ENCODE results near the gene SAFB. TPM values are rescaled to one million over a fixed set of nuclear protein-coding genes. Genes with fewer than 3 reads are reported as not detected.

SAFB gene
- total and polyA plus RNA-seq, 2 of the 4 experiments (the other 2 are of a cell fraction): 18.5 to 41.2 TPM

DNA sequence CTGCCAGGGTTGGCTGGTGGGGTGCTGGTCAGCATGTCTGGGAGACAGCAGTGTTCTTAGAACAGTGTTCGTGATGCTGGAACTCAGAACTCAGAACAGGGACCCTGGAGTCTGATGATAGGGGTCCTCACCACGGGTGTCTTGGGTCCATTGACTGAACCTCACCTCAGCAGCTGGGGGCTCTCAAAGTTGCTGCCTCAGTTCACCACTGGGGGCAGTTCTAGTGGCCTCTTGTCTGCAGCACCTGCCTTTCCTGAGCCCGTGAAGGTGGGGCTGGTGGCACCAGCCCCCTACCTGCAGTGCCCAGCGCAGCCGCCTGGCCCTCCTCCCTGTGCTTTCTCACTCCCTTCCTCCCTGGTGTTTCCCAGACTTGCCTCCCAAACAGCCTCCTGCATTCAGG lies 28.5 kb downstream of the SAFB start:
- Histone ChIP-seq H4K20me1 (ENCODE audit: insufficient read depth, low read length) (peaks cover 12% of the 10 kb centered on the region), H3K9me1 (ENCODE audit: insufficient read depth, low read length) (peaks cover 10% of the 10 kb centered on the region; the same call in 1 of the 2 replicates), H3K18ac (ENCODE audit: low read depth, low read length) (no peak overlapping the region), H2BK15ac (ENCODE audit: low read depth, low read length) (no peak overlapping the region), H3K23ac (ENCODE audit: low read depth, low read length) (no peak overlapping the region), H2AFZ (replicated peaks; ENCODE audit: low read length, poor library complexity) (no peak overlapping the region), H2BK5ac (ENCODE audit: low read depth, low read length, poor library complexity, severe bottlenecking) (no peak overlapping the region), H2AK5ac (ENCODE audit: low read depth, low read length) (no peak overlapping the region), H3K4me1 (ENCODE audit: control insufficient read depth, insufficient read depth, low read length) (no peaks in the 10 kb centered on the region), H2BK20ac (ENCODE audit: low read depth, low read length) (no peak overlapping the region), H3K4me2 (ENCODE audit: low read depth, low read length) (no peak overlapping the region), H3K14ac (replicated peaks; ENCODE audit: low read depth, low read length) (no peak overlapping the region), H3K56ac (ENCODE audit: extremely low read depth, insufficient read depth, low read length) (no peak overlapping the region), H3K4ac (ENCODE audit: low read depth, low read length) (no peak overlapping the region), H3K79me1 (ENCODE audit: low read depth in 1 of 2, low read length in 2 of 2) (peaks cover 34 to 54% of the 10 kb centered on the region in 2 experiments), H4K91ac (ENCODE audit: insufficient read depth, low read depth, low read length) (no peak overlapping the region), H4K5ac (ENCODE audit: low read depth, low read length) (no peak overlapping the region), H3K27ac (ENCODE audit: insufficient read depth, low read length) (no peak overlapping the region), H3K9ac (ENCODE audit: low read depth, low read length) (no peak overlapping the region), H3K9me3 (ENCODE audit: control insufficient read depth, insufficient read depth, low read length) (no peaks in the 10 kb centered on the region), H4K8ac (ENCODE audit: low read depth in 2 of 2, low read length in 2 of 2) (no peak overlapping the region), H2BK120ac (ENCODE audit: low read depth, low read length) (no peak overlapping the region), H2AK9ac (replicated peaks; ENCODE audit: low read depth, low read length, poor library complexity) (no peak overlapping the region), H3K4me3 (ENCODE audit: insufficient read depth, low read depth, low read length) (no peak overlapping the region), H3K36me3 (ENCODE audit: control insufficient read depth, insufficient read depth, low read length) (peaks cover 69% of the 10 kb centered on the region), H3K27me3 (ENCODE audit: control insufficient read depth, insufficient read depth, low read length) (no peaks in the 10 kb centered on the region)
- TF ChIP-seq, protein P1, sequence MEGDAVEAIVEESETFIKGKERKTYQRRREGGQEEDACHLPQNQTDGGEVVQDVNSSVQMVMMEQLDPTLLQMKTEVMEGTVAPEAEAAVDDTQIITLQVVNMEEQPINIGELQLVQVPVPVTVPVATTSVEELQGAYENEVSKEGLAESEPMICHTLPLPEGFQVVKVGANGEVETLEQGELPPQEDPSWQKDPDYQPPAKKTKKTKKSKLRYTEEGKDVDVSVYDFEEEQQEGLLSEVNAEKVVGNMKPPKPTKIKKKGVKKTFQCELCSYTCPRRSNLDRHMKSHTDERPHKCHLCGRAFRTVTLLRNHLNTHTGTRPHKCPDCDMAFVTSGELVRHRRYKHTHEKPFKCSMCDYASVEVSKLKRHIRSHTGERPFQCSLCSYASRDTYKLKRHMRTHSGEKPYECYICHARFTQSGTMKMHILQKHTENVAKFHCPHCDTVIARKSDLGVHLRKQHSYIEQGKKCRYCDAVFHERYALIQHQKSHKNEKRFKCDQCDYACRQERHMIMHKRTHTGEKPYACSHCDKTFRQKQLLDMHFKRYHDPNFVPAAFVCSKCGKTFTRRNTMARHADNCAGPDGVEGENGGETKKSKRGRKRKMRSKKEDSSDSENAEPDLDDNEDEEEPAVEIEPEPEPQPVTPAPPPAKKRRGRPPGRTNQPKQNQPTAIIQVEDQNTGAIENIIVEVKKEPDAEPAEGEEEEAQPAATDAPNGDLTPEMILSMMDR (conservative IDR thresholded peaks at IDR 0.05; ENCODE audit: low read depth, low read length): no peak
- TF ChIP-seq CHD1 (IDR thresholded peaks at IDR 0.05; ENCODE audit: low read depth, low read length) (no peak), RFX5 (IDR thresholded peaks at IDR 0.05; ENCODE audit: low read depth, low read length) (no peak), MAZ (IDR thresholded peaks at IDR 0.05; ENCODE audit: borderline replicate concordance, low read depth, low read length) (no peak), USF2 (IDR thresholded peaks at IDR 0.05; ENCODE audit: low read depth, low read length) (no peak), NFE2L2 (IDR thresholded peaks at IDR 0.05; ENCODE audit: low read depth, low read length) (no peak), POLR2A (IDR thresholded peaks at IDR 0.05; ENCODE audit: low read depth, low read length) (no peak), RCOR1 (IDR thresholded peaks at IDR 0.05; ENCODE audit: insufficient replicate concordance, low read length) (no peak), BHLHE40 (IDR thresholded peaks at IDR 0.05; ENCODE audit: low read depth, low read length) (no peak), RAD21 (IDR thresholded peaks at IDR 0.05; ENCODE audit: low read length) (no peak), MAFK (IDR thresholded peaks at IDR 0.05; ENCODE audit: low read depth, low read length) (no peak), FOS (IDR thresholded peaks at IDR 0.05; ENCODE audit: low read depth, low read length) (no peak), SMC3 (IDR thresholded peaks at IDR 0.05; ENCODE audit: low read depth, low read length) (no peak), CEBPB (IDR thresholded peaks at IDR 0.05; ENCODE audit: low read depth, low read length) (no peak), MXI1 (IDR thresholded peaks at IDR 0.05; ENCODE audit: borderline replicate concordance, low read depth, low read length) (no peak)
- TF ChIP-seq, protein P2, sequence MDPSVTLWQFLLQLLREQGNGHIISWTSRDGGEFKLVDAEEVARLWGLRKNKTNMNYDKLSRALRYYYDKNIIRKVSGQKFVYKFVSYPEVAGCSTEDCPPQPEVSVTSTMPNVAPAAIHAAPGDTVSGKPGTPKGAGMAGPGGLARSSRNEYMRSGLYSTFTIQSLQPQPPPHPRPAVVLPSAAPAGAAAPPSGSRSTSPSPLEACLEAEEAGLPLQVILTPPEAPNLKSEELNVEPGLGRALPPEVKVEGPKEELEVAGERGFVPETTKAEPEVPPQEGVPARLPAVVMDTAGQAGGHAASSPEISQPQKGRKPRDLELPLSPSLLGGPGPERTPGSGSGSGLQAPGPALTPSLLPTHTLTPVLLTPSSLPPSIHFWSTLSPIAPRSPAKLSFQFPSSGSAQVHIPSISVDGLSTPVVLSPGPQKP (IDR thresholded peaks at IDR 0.05; ENCODE audit: borderline replicate concordance, low read depth, low read length): no peak
- ChIA-PET POLR2A (ENCODE audit: unreplicated experiment) (no interaction called here), CTCF (no interaction called here)
- WGBS, 2 experiments (ENCODE audit: extremely low coverage in 2 of 2, insufficient read length in 1 of 2): 86% methylated on average over 1 of the region's 5 CpGs; no CpG with 5 or more reads in 1 of the 2 experiments
- dilution Hi-C loops (cut with HindIII; ENCODE audit: low sequenced_read_pairs, unreplicated experiment): no loop called here
- ATAC-seq (ENCODE audit: low read depth) (no peak), DNase-seq (no peak)
- in situ Hi-C loops (cut with MboI; ENCODE audit: low sequenced_read_pairs): no loop called here
- intact Hi-C loops (cut with micrococcal nuclease): no loop called here
- BruUV-seq (replicated peaks): no TSS peak
